GM10266 (cell line): ENCODE data around the gene FUT3.
"Not testable (repeated sequence)": the region's sequence is repeated elsewhere in the genome, so short reads cannot be mapped to it uniquely, and the experiment has no call there.

Experiments used
- DNase-seq: peaks from one replicate; pipeline ENCODE4 v3.0.0; 2012; ENCODE audit errors: extremely low spot score
- TF ChIP-seq, protein P1 (sequence below): IDR thresholded peaks from 2 replicates; pipeline ENCODE4 v1.5.1; 2012; ENCODE audit warnings: mild to moderate bottlenecking, low read depth; ENCODE audit not compliant: control insufficient read depth, insufficient read depth; ENCODE audit errors: missing control alignments

The FUT3 gene

GRCh38 chr19:5850743-5851293 lies 431 bp downstream of the FUT3 start:
- DNase-seq, result no peak
- TF ChIP-seq, protein P1, sequence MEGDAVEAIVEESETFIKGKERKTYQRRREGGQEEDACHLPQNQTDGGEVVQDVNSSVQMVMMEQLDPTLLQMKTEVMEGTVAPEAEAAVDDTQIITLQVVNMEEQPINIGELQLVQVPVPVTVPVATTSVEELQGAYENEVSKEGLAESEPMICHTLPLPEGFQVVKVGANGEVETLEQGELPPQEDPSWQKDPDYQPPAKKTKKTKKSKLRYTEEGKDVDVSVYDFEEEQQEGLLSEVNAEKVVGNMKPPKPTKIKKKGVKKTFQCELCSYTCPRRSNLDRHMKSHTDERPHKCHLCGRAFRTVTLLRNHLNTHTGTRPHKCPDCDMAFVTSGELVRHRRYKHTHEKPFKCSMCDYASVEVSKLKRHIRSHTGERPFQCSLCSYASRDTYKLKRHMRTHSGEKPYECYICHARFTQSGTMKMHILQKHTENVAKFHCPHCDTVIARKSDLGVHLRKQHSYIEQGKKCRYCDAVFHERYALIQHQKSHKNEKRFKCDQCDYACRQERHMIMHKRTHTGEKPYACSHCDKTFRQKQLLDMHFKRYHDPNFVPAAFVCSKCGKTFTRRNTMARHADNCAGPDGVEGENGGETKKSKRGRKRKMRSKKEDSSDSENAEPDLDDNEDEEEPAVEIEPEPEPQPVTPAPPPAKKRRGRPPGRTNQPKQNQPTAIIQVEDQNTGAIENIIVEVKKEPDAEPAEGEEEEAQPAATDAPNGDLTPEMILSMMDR, result no peak

GRCh38 chr19:5850189-5850588 lies 1.1 kb downstream of the FUT3 start:
- DNase-seq, result no peak
- TF ChIP-seq, protein P1, result no peak

DNA sequence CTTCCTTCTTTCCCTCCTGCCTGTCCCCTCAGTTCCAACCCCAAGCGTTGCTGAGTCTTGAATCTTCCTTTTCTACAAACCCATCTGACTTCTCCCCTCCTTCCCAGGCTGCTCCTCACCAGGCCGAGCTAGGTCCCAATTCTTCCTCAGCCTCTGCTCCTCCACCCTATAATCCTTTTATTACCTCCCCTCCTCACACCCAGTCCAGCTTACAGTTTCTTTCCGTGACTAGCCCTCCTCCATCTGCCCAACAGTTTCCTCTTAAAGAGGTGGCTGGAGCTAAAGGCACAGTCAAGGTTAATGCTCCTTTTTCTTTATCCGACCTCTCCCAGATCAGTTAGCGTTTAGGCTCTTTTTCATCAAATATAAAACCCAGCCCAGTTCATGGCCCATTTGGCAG lies 2.6 kb downstream of the FUT3 start:
- not testable (repeated sequence) for DNase-seq

DNA sequence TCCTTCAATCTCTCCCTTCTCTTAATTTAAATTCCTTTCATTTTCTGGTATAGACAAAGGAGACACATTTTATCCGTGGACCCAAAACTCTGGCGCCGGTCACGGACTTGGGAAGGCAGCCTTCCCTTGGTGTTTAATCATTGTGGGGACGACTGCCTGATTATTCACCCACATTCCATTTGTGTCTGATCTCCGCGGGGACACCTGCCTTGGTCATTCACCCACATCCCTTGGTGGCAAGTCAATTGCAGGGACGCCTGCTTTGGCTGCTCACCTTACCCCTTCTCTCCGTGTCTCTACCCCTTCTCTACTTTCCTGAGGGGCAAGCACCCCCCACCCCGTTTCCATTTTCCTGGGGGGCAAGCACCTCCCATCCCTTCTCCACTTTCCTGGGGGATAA lies 3.4 kb downstream of the FUT3 start:
- DNase-seq, result not testable (repeated sequence)

- TF ChIP-seq, protein P1, result no peak
- DNase-seq, result no peak
Observed at GRCh38 chr19:5844456-5845433, 6.5 kb downstream of the FUT3 start.

GRCh38 chr19:5843295-5843927 lies 7.8 kb downstream of the FUT3 start:
- TF ChIP-seq, protein P1, result no peak
- no peak for DNase-seq

- not testable (repeated sequence) for DNase-seq
Observed at GRCh38 chr19:5841735-5842111, 9.5 kb downstream of the FUT3 start.

DNA sequence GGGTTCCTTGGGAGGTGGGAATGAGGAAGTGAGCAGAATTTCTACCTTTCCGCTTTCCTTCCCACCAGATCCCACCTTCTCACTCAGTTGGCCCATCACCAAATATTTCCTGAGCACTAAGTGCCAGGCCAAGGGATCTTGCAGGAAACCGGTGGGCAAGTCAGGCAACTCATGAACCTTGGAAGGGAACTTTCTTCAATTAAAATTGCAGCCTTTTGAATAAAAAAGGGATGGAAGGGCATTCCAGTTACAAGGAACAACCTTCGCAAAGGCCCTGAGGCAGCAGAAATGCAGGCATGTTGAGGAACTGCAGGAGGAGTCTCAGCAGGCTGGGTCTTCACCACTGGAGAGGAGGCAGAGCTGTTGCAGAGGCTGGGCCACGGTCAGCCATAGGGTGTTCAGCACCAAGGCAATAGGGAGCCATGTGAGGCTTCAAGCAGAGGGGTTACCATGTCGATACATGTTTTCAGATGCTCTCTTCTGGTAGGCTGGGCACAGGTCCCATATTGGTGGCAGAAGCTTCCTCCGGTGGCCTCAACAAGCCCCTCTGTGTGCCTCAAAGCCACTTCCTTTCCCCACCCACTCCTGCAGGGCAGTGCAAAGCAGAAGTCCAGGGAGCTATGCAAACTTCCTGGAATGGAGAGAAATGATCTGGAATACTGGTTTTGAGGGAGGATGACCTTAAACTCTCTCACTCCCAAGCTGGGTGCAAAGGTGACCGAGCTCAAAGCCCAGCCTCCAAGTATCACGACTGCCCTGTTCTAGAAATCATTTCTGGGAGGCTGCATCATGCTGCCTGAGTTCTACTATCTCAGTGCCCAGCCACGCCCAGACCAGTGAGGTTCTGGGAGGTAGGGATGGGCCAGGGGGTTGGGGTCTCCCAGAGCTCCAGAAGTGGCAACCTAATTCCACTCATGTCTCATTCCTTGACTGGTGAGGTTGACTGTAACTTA lies 11.9 kb downstream of the FUT3 start, which contains the start of gene FUT6:
Gene FUT6, minus strand, starts transcription at position 638 of the 953 bp plus-strand sequence. CDS start 7,135 bp downstream, outside the sequence.
- TF ChIP-seq, protein P1, result no peak
- no peak for DNase-seq
